Spleen (tissue), 7 donors: ENCODE data around the gene MAN2B1.

ENCODE experiments used
- POLR2A ChIP-seq, 3 donors: fragments of 450-650 bp; IDR thresholded peaks; one replicate each; pipeline ENCODE4 v1.5.1; 2017; ENCODE audit warnings: antibody characterized with exemption in 3 of 3, mild to moderate bottlenecking in 1 of 3
- TF ChIP-seq, protein P1 (sequence below), 11 experiments: fragments of 200-600 bp in 7 of 11; fragments of 450-650 bp in 4 of 11; sonication (generic) in 4 of 11; IDR thresholded peaks in 8 of 11; conservative IDR thresholded peaks in 3 of 11; 1 replicate in 7 of 11; 2 replicates in 4 of 11; pipeline versions ENCODE4 v1.4.0 to v1.8.0; 2016 to 2021; ENCODE audit warnings: antibody characterized with exemption in 11 of 11, inconsistent platforms in 4 of 11, mild to moderate bottlenecking in 1 of 11
- donor health status: DM: no; HTN: no; CAD: no; lungs with moderate emphysema.
- donor health status: DM: no; HTN: no; CAD: no.
- donor health status: DM: no; HTN: no; CAD: no.

DNA sequence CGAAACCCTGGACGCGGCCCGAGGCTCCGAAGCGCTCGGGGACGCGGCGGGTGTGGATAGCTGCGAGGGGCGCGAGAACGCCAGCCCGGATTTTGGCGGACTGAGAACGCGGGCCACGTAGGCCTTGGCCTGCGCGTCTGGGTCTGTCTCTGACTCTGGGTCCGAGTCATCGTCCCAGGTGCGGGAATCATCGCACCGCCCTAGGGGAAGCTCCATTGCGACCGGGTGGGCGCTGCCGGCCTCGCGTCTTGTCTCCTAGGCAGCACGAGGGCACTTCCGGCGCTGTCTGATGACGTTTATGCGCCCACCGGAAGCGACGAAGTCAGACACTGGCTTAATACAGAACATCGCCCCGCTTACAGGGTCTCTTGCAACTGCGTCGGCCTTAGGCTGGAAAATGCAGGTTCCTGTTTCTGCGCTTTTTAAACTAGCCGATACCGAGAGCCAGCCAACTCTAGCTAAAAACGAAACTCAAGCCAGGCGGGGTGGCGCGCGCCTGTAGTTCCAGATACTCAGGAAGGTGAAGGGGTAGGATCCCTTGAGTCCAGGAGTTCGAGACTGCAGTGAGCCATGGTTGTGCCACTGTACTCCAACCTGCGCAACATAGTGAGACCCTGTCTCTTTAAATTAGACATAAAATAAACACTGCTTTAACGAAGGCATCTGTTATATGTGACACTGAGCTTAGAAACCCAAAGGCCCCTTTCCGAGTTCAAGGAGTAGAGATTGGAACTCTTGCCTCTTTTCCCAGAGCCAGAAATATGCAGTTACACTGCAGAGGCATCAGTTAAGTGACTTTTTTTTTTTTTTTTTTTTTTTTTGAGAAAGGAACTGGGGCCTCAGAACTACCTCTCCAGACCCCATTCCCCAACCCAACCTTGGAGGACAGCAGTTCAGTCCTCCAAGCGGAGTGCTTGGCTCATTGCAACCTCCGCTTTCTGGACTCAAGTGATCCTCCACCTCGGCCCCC lies 30.1 kb upstream of the MAN2B1 start, which contains the start of gene FBXW9:
- TF ChIP-seq, protein P1, sequence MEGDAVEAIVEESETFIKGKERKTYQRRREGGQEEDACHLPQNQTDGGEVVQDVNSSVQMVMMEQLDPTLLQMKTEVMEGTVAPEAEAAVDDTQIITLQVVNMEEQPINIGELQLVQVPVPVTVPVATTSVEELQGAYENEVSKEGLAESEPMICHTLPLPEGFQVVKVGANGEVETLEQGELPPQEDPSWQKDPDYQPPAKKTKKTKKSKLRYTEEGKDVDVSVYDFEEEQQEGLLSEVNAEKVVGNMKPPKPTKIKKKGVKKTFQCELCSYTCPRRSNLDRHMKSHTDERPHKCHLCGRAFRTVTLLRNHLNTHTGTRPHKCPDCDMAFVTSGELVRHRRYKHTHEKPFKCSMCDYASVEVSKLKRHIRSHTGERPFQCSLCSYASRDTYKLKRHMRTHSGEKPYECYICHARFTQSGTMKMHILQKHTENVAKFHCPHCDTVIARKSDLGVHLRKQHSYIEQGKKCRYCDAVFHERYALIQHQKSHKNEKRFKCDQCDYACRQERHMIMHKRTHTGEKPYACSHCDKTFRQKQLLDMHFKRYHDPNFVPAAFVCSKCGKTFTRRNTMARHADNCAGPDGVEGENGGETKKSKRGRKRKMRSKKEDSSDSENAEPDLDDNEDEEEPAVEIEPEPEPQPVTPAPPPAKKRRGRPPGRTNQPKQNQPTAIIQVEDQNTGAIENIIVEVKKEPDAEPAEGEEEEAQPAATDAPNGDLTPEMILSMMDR (IDR thresholded peaks at IDR 0.05 in 8 of 11, conservative IDR thresholded peaks at IDR 0.05 in 3 of 11) = peak in 1 of 11 experiments; percentile 7
- peak in 2 of 3 donors; percentile 2 to 69 for TF ChIP-seq POLR2A (IDR thresholded peaks at IDR 0.05)
